HT-29 (cell line): ENCODE results near the gene CTNNB1. TPM values are rescaled to one million over a fixed set of nuclear protein-coding genes. Genes with fewer than 3 reads are reported as not detected.
A peak's percentile ranks its signal among the peaks of the same experiment; 100 is the strongest.
"Not testable (repeated sequence)": the region's sequence is repeated elsewhere in the genome, so short reads cannot be mapped to it uniquely, and the experiment has no call there.

Experiments
- DNase-seq: peaks from one replicate; pipeline ENCODE4 v3.0.0-alpha.2; 2015; ENCODE audit warnings: low spot score
- small RNA-seq: library from RNA; depleted of rRNA; stranded (forward); fragments of <200 nt; gene quantifications from one replicate; pipeline ENCODE3, GENCODE V24; 2014
- total RNA-seq: library from RNA; depleted of rRNA; stranded (reverse); fragments of >200 nt; shearing (Covaris generic); gene quantifications from 2 replicates; pipeline ENCODE4 v1.2.3, GENCODE V29; 2014

Gene CTNNB1
- total RNA-seq, 1 experiment from 2014 or later: 225 TPM

- DNase-seq: no peak
These were observed 52.3 kb downstream of the CTNNB1 start for GRCh38 chr3:41251593-41251992.

- no peak for DNase-seq
These were observed 59.0 kb downstream of the CTNNB1 start for GRCh38 chr3:41258239-41258800.

- no peak for DNase-seq
These were observed 60.3 kb downstream of the CTNNB1 start for GRCh38 chr3:41259449-41260062.

- DNase-seq: no peak
These were observed 60.8 kb downstream of the CTNNB1 start for GRCh38 chr3:41260063-41260450.

- DNase-seq: peak; percentile 17
These were observed 65.8 kb downstream of the CTNNB1 start for GRCh38 chr3:41265011-41265545.

- DNase-seq: no peak
These were observed 66.5 kb downstream of the CTNNB1 start for GRCh38 chr3:41265823-41266273.

- peak; percentile 79 for DNase-seq
These were observed 68.8 kb downstream of the CTNNB1 start for GRCh38 chr3:41267975-41268640.

- no peak for DNase-seq
These were observed 73.4 kb downstream of the CTNNB1 start for GRCh38 chr3:41272667-41273066.

- DNase-seq: peak; percentile 77
These were observed 75.8 kb downstream of the CTNNB1 start for GRCh38 chr3:41274944-41275668.

- no peak for DNase-seq
These were observed 76.9 kb downstream of the CTNNB1 start for GRCh38 chr3:41276191-41276590.

GRCh38 chr3:41277790-41278465 is 78.6 kb downstream of the CTNNB1 start:
- DNase-seq: no peak

GRCh38 chr3:41284934-41285333 is 85.6 kb downstream of the CTNNB1 start:
- DNase-seq: not testable (repeated sequence)

- no peak for DNase-seq
These were observed 87.0 kb downstream of the CTNNB1 start for GRCh38 chr3:41286305-41286704.

GRCh38 chr3:41288785-41289184 is 89.5 kb downstream of the CTNNB1 start:
- DNase-seq: no peak

Small RNA genes within 50 kb of the gene (small RNA-seq; reads per million reads assigned to genes)
- gene MRPS31P1: not detected
